ENCODE measurements around the gene MATR3.
"Not testable (repeated sequence)": the region's sequence is repeated elsewhere in the genome, so short reads cannot be mapped to it uniquely, and the experiment has no call there.

Gene MATR3

GRCh38 chr5:139297439-139298133, 4.0 kb downstream of the MATR3 start:
- no peak for DNase-seq

GRCh38 chr5:139298242-139298641, 4.7 kb downstream of the MATR3 start:
- no peak for DNase-seq

GRCh38 chr5:139299486-139299885, 5.9 kb downstream of the MATR3 start:
- no peak for DNase-seq

GRCh38 chr5:139301808-139302499, 8.4 kb downstream of the MATR3 start:
- no peak for DNase-seq

- no peak for DNase-seq
These were observed 11.1 kb downstream of the MATR3 start for GRCh38 chr5:139304391-139305324.

GRCh38 chr5:139306197-139306596, 12.7 kb downstream of the MATR3 start:
- no peak for DNase-seq

- DNase-seq: no peak
These were observed 13.3 kb downstream of the MATR3 start for GRCh38 chr5:139306628-139307379.

GRCh38 chr5:139308797-139309196, 15.3 kb downstream of the MATR3 start:
- no peak for DNase-seq

GRCh38 chr5:139310715-139311186, 17.2 kb downstream of the MATR3 start:
- not testable (repeated sequence) for DNase-seq

GRCh38 chr5:139312075-139312474, 18.5 kb downstream of the MATR3 start:
- DNase-seq: no peak

- DNase-seq: no peak
These were observed 20.7 kb downstream of the MATR3 start for GRCh38 chr5:139314276-139314675.

GRCh38 chr5:139315056-139315615, 21.6 kb downstream of the MATR3 start:
- DNase-seq: no peak

GRCh38 chr5:139335811-139336210, 42.3 kb downstream of the MATR3 start:
- DNase-seq: no peak

GRCh38 chr5:139340051-139340450, 46.5 kb downstream of the MATR3 start:
- DNase-seq: no peak

- DNase-seq: no peak
These were observed 47.7 kb downstream of the MATR3 start for GRCh38 chr5:139341187-139341688.

- peak; percentile 60 for DNase-seq
These were observed 48.3 kb downstream of the MATR3 start, which contains the start of gene PAIP2 for GRCh38 chr5:139341689-139342422. Gene PAIP2 (plus strand): TSS chr5:139341854. CDS start chr5:139363785, 21,931 bp downstream.

GRCh38 chr5:139342423-139342723, 48.8 kb downstream of the MATR3 start:
- no peak for DNase-seq

- no peak for DNase-seq
These were observed 49.9 kb downstream of the MATR3 start for GRCh38 chr5:139343476-139343875.

- DNase-seq: no peak
These were observed 50.6 kb downstream of the MATR3 start for GRCh38 chr5:139344177-139344576.

GRCh38 chr5:139345442-139345841, 51.9 kb downstream of the MATR3 start:
- not testable (repeated sequence) for DNase-seq

GRCh38 chr5:139347863-139348262, 54.3 kb downstream of the MATR3 start:
- not testable (repeated sequence) for DNase-seq

All from NCI-H2081 treated with DMSO at 0.1 percent for 48 hours (cell line).